ENCODE data around the gene SREBF1.
A peak's percentile ranks its signal among the peaks of the same experiment; 100 is the strongest.

DNA sequence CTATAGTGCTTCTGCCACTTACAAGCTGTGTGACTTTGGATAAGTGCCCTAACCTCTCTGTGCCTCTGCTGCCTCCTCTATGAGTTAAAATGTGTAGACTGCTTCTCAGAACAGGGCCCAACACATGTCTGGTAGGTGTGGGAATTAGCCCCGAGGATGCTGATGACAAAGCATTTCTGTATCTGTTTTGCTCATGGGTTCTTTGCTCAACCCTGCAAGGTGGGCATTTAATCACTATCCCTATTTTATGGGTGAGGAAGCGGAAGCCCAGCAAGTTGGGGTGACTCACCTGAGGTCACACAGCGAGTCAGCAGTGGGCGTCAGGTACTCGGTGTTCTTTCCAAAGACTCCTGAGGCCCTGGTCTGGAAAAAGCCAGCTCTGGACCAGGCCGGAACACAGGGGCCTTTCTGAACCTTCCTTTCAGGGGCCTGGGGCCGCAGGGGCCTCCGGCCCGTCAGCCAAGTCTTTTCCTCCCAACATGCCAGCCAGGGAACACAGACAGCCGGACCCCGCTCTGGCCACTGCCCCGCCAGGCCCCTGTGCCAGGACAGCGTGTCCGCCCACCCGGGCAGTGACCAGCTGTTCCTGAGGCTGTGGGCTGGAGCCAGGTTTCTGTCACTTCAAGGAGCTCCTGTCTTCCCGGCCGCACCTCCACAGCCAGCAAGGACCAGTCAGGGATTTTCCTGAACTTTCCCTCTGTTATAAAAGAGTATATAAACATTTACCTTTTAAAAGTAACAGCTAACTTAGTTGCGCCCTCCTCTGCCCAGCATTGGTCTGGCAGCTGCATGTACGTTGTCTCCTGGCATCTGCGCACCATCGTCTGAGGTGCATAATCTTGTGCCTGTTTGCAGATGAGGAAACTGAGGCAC, 62.5 kb downstream of the SREBF1 start:
- TF ChIP-seq, protein P1, sequence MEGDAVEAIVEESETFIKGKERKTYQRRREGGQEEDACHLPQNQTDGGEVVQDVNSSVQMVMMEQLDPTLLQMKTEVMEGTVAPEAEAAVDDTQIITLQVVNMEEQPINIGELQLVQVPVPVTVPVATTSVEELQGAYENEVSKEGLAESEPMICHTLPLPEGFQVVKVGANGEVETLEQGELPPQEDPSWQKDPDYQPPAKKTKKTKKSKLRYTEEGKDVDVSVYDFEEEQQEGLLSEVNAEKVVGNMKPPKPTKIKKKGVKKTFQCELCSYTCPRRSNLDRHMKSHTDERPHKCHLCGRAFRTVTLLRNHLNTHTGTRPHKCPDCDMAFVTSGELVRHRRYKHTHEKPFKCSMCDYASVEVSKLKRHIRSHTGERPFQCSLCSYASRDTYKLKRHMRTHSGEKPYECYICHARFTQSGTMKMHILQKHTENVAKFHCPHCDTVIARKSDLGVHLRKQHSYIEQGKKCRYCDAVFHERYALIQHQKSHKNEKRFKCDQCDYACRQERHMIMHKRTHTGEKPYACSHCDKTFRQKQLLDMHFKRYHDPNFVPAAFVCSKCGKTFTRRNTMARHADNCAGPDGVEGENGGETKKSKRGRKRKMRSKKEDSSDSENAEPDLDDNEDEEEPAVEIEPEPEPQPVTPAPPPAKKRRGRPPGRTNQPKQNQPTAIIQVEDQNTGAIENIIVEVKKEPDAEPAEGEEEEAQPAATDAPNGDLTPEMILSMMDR (IDR thresholded peaks at IDR 0.05): peak in 2 of 5 experiments; percentile 9 to 18
- no peak for TF ChIP-seq POLR2A (IDR thresholded peaks at IDR 0.05)

All from tibial nerve (tissue), 3 donors.